ENCODE data around the gene KRTAP5-5. TPM values are rescaled to one million over a fixed set of nuclear protein-coding genes. Genes with fewer than 3 reads are reported as not detected.

The KRTAP5-5 gene
- total and polyA plus RNA-seq, 2 of the 8 experiments (the other 6 are each of a cell fraction or from before 2014, with no cell fraction given), result 0.09 TPM; not detected in 1

DNA sequence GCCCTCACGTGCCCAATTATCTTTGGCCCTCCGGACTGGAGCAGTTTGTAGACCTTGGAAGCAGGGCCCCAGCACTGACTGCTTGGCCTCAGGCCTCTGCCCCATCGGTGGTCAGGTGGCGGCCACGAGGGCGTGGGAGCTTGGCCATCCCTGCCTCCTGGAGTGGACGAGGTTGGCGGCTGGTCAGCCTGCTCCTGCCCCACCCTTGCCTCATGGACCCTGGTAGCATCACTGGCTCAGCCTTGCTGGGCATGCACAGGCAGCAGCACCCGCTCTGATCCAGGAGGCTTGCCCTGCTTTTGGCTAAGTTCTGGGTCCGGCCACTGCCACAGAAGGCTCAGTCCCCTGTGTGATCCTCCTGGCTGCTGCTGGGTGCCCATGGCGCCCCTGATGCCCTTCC lies 25.4 kb upstream of the KRTAP5-5 start (continued):
- TF ChIP-seq BRCA1 (IDR thresholded peaks at IDR 0.05; ENCODE audit: low read depth, low read length) (no peak), CEBPB (IDR thresholded peaks at IDR 0.05; ENCODE audit: low read depth, low read length) (no peak), HDAC2 (IDR thresholded peaks at IDR 0.05; ENCODE audit: borderline replicate concordance in 1 of 2, low read depth in 2 of 2, low read length in 2 of 2) (no peak)
- TF ChIP-seq, protein P1, sequence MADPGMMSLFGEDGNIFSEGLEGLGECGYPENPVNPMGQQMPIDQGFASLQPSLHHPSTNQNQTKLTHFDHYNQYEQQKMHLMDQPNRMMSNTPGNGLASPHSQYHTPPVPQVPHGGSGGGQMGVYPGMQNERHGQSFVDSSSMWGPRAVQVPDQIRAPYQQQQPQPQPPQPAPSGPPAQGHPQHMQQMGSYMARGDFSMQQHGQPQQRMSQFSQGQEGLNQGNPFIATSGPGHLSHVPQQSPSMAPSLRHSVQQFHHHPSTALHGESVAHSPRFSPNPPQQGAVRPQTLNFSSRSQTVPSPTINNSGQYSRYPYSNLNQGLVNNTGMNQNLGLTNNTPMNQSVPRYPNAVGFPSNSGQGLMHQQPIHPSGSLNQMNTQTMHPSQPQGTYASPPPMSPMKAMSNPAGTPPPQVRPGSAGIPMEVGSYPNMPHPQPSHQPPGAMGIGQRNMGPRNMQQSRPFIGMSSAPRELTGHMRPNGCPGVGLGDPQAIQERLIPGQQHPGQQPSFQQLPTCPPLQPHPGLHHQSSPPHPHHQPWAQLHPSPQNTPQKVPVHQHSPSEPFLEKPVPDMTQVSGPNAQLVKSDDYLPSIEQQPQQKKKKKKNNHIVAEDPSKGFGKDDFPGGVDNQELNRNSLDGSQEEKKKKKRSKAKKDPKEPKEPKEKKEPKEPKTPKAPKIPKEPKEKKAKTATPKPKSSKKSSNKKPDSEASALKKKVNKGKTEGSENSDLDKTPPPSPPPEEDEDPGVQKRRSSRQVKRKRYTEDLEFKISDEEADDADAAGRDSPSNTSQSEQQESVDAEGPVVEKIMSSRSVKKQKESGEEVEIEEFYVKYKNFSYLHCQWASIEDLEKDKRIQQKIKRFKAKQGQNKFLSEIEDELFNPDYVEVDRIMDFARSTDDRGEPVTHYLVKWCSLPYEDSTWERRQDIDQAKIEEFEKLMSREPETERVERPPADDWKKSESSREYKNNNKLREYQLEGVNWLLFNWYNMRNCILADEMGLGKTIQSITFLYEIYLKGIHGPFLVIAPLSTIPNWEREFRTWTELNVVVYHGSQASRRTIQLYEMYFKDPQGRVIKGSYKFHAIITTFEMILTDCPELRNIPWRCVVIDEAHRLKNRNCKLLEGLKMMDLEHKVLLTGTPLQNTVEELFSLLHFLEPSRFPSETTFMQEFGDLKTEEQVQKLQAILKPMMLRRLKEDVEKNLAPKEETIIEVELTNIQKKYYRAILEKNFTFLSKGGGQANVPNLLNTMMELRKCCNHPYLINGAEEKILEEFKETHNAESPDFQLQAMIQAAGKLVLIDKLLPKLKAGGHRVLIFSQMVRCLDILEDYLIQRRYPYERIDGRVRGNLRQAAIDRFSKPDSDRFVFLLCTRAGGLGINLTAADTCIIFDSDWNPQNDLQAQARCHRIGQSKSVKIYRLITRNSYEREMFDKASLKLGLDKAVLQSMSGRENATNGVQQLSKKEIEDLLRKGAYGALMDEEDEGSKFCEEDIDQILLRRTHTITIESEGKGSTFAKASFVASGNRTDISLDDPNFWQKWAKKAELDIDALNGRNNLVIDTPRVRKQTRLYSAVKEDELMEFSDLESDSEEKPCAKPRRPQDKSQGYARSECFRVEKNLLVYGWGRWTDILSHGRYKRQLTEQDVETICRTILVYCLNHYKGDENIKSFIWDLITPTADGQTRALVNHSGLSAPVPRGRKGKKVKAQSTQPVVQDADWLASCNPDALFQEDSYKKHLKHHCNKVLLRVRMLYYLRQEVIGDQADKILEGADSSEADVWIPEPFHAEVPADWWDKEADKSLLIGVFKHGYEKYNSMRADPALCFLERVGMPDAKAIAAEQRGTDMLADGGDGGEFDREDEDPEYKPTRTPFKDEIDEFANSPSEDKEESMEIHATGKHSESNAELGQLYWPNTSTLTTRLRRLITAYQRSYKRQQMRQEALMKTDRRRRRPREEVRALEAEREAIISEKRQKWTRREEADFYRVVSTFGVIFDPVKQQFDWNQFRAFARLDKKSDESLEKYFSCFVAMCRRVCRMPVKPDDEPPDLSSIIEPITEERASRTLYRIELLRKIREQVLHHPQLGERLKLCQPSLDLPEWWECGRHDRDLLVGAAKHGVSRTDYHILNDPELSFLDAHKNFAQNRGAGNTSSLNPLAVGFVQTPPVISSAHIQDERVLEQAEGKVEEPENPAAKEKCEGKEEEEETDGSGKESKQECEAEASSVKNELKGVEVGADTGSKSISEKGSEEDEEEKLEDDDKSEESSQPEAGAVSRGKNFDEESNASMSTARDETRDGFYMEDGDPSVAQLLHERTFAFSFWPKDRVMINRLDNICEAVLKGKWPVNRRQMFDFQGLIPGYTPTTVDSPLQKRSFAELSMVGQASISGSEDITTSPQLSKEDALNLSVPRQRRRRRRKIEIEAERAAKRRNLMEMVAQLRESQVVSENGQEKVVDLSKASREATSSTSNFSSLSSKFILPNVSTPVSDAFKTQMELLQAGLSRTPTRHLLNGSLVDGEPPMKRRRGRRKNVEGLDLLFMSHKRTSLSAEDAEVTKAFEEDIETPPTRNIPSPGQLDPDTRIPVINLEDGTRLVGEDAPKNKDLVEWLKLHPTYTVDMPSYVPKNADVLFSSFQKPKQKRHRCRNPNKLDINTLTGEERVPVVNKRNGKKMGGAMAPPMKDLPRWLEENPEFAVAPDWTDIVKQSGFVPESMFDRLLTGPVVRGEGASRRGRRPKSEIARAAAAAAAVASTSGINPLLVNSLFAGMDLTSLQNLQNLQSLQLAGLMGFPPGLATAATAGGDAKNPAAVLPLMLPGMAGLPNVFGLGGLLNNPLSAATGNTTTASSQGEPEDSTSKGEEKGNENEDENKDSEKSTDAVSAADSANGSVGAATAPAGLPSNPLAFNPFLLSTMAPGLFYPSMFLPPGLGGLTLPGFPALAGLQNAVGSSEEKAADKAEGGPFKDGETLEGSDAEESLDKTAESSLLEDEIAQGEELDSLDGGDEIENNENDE (IDR thresholded peaks at IDR 0.05; ENCODE audit: insufficient replicate concordance, low read length), result no peak
- TF ChIP-seq, protein P2, sequence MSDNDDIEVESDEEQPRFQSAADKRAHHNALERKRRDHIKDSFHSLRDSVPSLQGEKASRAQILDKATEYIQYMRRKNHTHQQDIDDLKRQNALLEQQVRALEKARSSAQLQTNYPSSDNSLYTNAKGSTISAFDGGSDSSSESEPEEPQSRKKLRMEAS (IDR thresholded peaks at IDR 0.05), result no peak
